Pancreas (tissue), 10 donors: ENCODE measurements around the gene RPL9. TPM values are rescaled to one million over a fixed set of nuclear protein-coding genes. Genes with fewer than 3 reads are reported as not detected.
"Not testable (repeated sequence)": the region's sequence is repeated elsewhere in the genome, so short reads cannot be mapped to it uniquely, and the experiment has no call there.

ENCODE experiments used
- ATAC-seq, 4 donors: fragments of 200-7000 bp; cut with Tn5 transposase; one replicate each; pipeline versions ENCODE4 v1.8.0 to v1.9.1; 2020; ENCODE audit warnings: mild to moderate bottlenecking in 4 of 4, moderate library complexity in 4 of 4
- DNase-seq, 6 donors: peaks; one replicate each; pipeline ENCODE4 v3.0.0-alpha.2; 2020
- FAIRE-seq: peaks from 2 replicates; lab custom pipeline; 2012; peaks lifted over from hg19 to GRCh38; lab: Jason Lieb, UNC
- H3K27ac ChIP-seq, 4 donors: fragments of 200-600 bp; sonication (generic); 1 replicate in 3 of 4; 2 replicates in 1 of 4; pipeline versions ENCODE4 v1.5.0 to v1.8.0; 2020
- H3K27me3 ChIP-seq, 4 donors: fragments of 200-600 bp; one replicate each; pipeline ENCODE4 v1.8.0; 2021
- H3K36me3 ChIP-seq, 3 donors: fragments of 200-600 bp; sonication (generic) in 1 of 3; one replicate each; pipeline versions ENCODE4 v1.5.0 to v1.8.0; 2020 to 2021
- H3K4me1 ChIP-seq, 3 donors: fragments of 200-600 bp; one replicate each; pipeline ENCODE4 v1.8.0; 2021
- H3K4me3 ChIP-seq, 4 donors: fragments of 200-600 bp; sonication (generic) in 2 of 4; one replicate each; pipeline versions ENCODE4 v1.5.0 to v1.8.0; 2020 to 2021
- H3K9me3 ChIP-seq, 4 donors: fragments of 200-600 bp; one replicate each; pipeline ENCODE4 v1.8.0; 2021
- CTCF ChIP-seq, 4 donors: fragments of 200-600 bp; sonication (generic) in 3 of 4; IDR thresholded peaks; one replicate each; pipeline versions ENCODE4 v1.5.0 to v1.8.0; 2021; ENCODE audit warnings: antibody characterized with exemption in 4 of 4
- WGBS, 2 donors: extraction: QIAGEN DNeasy Blood & Tissue Kit; methylation state at CpG; one replicate each; pipeline ENCODE4 v1.1.7; 2013; 5-methylcytosine and 5-hydroxymethylcytosine counted together
- intact Hi-C, 3 donors: fragments of 100-400 bp; cut with DNase I; formaldehyde crosslinking; loops; one replicate each; pipeline versions ENCODE4 v1.11.1 to v1.14.2; 2022
- polyA plus RNA-seq, 2 donors: library from polyadenylated mRNA; stranded (reverse); fragments of 200-250 nt; gene quantifications; one replicate each; pipeline ENCODE4 v1.2.3, GENCODE V29; 2013
- total RNA-seq, 6 donors: library from RNA; stranded (reverse); fragmentation: NEBNext Ultra II Directional in 4 of 6; extraction: Animal tissue kit (Norgen Biotek cat#: 25700) in 4 of 6; gene quantifications; one replicate each; pipeline versions ENCODE4 v1.2.1 to v1.2.4, GENCODE V29; 2021 to 2023
- donor health status: healthy with polysubstance abuse.
- donor health status: DM: no; HTN: no; CAD: no; lungs with moderate emphysema.
- donor health status: DM: no; HTN: no; CAD: no.
- donor health status: control.
- donor health status: control.
- donor health status: Bipolar disorder and iron deficiency.
- donor health status: DM: yes; HTN: yes; CAD: no.
- donor health status: DM: no; HTN: no; CAD: no.
- donor health status: DM: no; HTN: no; CAD: no.
- donor health status: DM: yes; HTN: yes; CAD: no.

Gene RPL9
- total and polyA plus RNA-seq, 8 donors, result 952 to 2,346 (median 1,219) TPM

DNA sequence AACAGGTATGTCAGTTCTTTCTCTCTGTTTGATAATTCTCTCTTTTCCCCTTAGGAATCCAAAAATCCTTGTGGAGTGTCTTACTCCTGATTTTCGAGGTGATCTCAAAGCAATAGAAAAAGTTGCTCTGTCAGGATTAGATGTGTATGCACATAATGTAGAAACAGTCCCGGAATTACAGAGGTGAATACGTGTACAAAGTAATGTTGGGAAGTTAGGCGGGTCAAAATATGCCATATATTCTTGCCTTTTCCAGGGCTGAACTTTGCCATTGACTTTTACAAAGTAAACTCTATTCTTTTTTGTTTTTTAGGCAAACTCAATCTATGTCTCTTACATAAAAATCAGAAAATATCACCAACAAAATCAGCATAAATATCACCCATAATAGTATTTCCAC is 8.7 kb upstream of the RPL9 start:
- no peak for TF ChIP-seq CTCF (IDR thresholded peaks at IDR 0.05)
- Histone ChIP-seq H3K4me1 (no peaks in the 10 kb centered on the region), H3K4me3 (no peak overlapping the region), H3K36me3 (peaks cover 0 to 19% (median 3%) of the 10 kb centered on the region in 3 donors), H3K27ac (no peak overlapping the region), H3K9me3 (no peaks in the 10 kb centered on the region), H3K27me3 (no peaks in the 10 kb centered on the region)
- ATAC-seq (no peak), DNase-seq (no peak), FAIRE-seq (no peak)
- intact Hi-C loops, result no loop called here
- WGBS, 2 donors, result 78 to 80% methylated on average over 4 of the region's 4 CpGs

GRCh38 chr4:39466747-39467146 is 8.0 kb upstream of the RPL9 start:
- peak in 3 of 4 donors; percentile 46 to 73 (median 58) for ATAC-seq
- DNase-seq, result no peak
- WGBS, 2 donors, result 11 to 16% methylated on average over 4 of the region's 4 CpGs
- no peak for FAIRE-seq
- peaks cover 0 to 19% (median 3%) of the 10 kb centered on the region in 3 donors for H3K36me3 ChIP-seq
- intact Hi-C loops, result no loop called here
- no peaks in the 10 kb centered on the region for H3K9me3 ChIP-seq
- no peak overlapping the region for H3K4me3 ChIP-seq
- no peak for TF ChIP-seq CTCF (IDR thresholded peaks at IDR 0.05)
- H3K27ac ChIP-seq, result peak overlapping the region in 2 of 4 donors; percentile 10 to 24
- H3K4me1 ChIP-seq, result no peaks in the 10 kb centered on the region
- no peaks in the 10 kb centered on the region for H3K27me3 ChIP-seq

GRCh38 chr4:39464886-39465501 is 6.3 kb upstream of the RPL9 start:
- intact Hi-C loops, result no loop called here
- H3K27ac ChIP-seq, result no peak overlapping the region
- 52 to 53% methylated on average over 2 of the region's 2 CpGs for WGBS, 2 donors
- no peak for DNase-seq
- no peak for FAIRE-seq
- TF ChIP-seq CTCF (IDR thresholded peaks at IDR 0.05), result no peak
- H3K36me3 ChIP-seq, result peaks cover 0 to 19% (median 3%) of the 10 kb centered on the region in 3 donors
- H3K9me3 ChIP-seq, result no peaks in the 10 kb centered on the region
- H3K4me3 ChIP-seq, result no peak overlapping the region
- ATAC-seq, result no peak
- no peaks in the 10 kb centered on the region for H3K27me3 ChIP-seq
- H3K4me1 ChIP-seq, result peaks cover 0 to 1% (median 0%) of the 10 kb centered on the region in 3 donors

DNA sequence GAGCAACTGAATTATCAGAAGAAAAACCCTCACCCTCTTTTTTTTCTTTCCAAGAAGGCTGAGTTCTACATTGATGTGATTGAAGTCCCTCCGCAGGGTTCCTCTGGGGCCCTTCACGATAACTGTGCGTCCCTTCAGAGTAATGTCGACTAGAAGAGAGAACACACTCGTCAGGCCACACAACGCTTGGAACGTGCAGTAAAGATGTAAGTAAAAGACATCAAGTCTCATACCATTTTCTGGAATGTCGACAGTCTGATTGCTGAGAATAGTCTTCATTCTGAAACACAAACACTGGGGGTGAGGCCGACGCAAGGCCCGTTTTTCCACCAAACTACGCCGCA is 589 bp downstream of the RPL9 start:
- intact Hi-C loops, H3K9me3 ChIP-seq, H3K27me3 ChIP-seq, FAIRE-seq, DNase-seq: not testable (repeated sequence)
- Histone ChIP-seq H3K4me1 (peaks cover 13 to 23% (median 21%) of the 10 kb centered on the region in 3 donors), H3K4me3 (peak overlapping the region; percentile 75 to 90 (median 79)), H3K36me3 (peaks cover 3 to 52% (median 27%) of the 10 kb centered on the region in 3 donors), H3K27ac (peak overlapping the region; percentile 77 to 96 (median 93))
- WGBS, 2 donors, result 0% methylated on average over 13 of the region's 13 CpGs
- peak; percentile 2 to 8 (median 6) for ATAC-seq

DNA sequence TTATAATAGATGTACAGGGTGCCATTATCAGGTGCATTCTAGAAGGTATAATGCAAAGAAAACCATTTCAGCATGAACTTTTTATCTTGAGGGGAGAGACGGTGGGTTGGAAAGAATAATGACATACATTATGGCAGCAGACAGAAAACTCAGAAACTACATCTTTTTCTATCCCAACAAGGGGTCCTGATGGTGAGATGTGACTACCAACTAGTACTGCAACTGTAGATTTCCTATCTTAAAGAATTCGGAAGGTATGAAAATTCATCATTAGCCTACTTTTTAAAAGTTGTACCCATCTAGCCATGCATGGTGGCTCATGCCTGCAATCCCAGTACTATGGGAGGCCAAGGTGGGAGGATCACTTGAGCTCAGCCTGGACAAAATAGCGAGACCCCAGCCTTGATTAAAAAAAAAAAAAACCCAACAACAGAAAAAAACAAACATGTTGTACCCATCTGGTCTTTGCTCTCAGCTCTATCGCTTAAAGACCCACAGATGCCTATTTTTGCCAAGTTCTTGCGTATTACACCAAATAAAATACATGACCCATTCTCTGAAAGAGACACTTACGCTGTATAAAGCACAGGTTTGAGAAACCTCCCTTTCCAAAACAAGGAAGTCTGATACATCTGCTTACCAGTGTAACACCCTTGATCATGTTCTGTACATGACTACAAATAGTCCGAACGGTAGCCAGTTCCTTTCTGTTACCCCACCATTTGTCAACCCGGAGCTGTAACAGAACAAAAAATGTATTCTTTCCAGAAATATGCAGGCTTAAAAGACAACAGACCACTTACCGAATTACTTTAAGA is 1.6 kb downstream of the RPL9 start:
- H3K27ac ChIP-seq, result peak overlapping the region in 2 of 4 donors; percentile 94 to 96
- TF ChIP-seq CTCF (IDR thresholded peaks at IDR 0.05), result no peak
- H3K36me3 ChIP-seq, result peaks cover 3 to 56% (median 35%) of the 10 kb centered on the region in 3 donors

More for the DNA sequence above, 1.6 kb downstream of the RPL9 start:
- H3K4me3 ChIP-seq, result peak overlapping the region; percentile 75 to 90 (median 79)
- peaks cover 13 to 23% (median 21%) of the 10 kb centered on the region in 3 donors for H3K4me1 ChIP-seq
- DNase-seq (no peak), ATAC-seq (no peak), FAIRE-seq (no peak)
- H3K27me3 ChIP-seq, result no peaks in the 10 kb centered on the region
- H3K9me3 ChIP-seq, result no peaks in the 10 kb centered on the region
- intact Hi-C loops, result no loop called here
- 29 to 37% methylated on average over 10 of the region's 10 CpGs for WGBS, 2 donors
